ENCODE measurements around the gene RFX3.

RFX3 gene

DNA sequence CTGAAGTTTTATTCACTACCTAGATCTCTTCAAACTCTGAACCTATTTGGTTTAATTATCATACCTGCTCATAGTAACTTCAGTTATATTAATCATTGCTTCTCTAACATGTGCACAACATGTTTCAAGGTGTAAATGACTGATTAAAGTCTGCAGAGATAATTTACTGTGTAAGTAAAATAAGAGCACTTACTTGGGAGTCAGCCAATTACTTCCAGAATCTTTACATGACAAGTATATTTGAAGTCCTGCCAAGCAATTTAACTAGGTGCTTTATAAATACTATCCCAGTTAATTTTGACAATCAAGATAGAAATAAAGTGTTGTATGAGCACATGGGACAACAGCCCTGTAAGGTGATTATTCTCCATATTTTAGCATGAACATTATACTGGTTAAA, 109.9 kb downstream of the RFX3 start:
- no peak for DNase-seq

DNA sequence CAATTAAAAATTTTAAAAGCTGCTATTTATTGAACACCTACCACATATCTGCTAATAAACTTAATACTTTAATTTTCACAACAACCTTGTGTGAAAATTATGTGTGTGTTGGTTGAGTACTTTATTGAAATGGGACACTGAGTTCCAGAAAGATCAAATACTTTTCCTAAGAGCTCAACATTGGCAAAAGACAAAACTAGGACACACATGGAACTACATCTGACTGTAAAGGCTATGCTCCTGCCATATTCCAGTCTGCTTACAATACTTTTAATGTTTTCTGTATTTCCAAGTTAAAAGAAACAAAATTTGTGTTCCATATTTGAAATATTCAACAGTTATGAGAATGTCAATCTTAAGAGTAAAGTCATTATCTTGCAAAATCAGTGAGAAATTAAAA, 111.8 kb downstream of the RFX3 start:
- no peak for DNase-seq

DNA sequence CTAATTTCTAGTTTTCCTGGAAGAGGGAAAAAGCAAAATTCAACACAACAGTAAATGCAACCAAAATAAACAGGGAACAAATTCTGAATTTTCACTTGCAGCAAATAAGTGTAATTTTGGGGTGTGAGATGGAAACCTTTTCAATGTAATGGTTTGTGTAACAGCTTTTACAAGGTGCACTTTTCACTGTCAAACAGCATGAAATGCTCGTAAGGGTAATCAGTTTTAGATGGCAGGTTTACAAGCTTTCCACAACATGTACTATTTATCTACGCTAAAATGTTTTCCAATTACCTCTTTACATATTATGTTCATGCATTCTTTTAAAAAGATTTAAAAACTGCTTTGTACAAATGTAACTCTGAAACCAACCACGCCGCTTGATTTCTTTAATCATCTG, 115.3 kb downstream of the RFX3 start:
- no peak for DNase-seq

DNA sequence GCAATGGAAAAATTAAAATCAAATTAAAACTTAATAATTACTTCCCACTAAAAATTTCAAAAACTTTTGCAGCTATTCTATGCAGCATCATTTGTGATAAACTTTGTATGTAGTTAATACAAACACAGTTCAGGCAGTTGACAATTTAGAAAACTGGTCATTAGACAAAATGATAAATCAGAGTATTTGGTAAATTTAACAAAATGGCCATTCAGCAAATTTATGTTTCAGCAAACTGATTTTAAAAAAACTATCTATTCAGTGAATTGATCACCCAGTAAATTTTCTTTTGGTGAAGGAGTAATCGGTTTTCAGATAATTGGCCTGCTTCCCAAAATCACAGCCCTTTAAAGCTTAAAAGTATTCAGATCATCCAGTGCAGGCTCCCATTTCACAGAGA, 116.3 kb downstream of the RFX3 start:
- no peak for DNase-seq

DNA sequence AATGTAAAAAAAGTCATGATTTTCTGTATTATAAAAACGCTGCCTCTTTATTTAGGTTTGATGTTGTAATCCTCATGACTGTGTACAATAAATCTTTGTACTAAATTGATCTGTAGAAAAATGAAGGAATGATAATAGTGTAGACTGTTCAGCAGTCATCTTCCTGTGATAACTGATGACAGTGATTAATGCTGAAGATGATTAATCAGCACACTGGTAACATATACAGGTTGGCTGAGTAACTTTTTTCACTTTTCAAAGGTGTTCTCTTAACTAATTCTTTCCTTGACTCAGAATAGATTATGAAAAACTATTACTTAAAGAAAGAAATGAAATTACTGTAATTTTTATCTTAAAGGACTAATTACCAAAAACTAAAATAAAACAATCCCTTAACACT, 122.5 kb downstream of the RFX3 start:
- no peak for DNase-seq

DNA sequence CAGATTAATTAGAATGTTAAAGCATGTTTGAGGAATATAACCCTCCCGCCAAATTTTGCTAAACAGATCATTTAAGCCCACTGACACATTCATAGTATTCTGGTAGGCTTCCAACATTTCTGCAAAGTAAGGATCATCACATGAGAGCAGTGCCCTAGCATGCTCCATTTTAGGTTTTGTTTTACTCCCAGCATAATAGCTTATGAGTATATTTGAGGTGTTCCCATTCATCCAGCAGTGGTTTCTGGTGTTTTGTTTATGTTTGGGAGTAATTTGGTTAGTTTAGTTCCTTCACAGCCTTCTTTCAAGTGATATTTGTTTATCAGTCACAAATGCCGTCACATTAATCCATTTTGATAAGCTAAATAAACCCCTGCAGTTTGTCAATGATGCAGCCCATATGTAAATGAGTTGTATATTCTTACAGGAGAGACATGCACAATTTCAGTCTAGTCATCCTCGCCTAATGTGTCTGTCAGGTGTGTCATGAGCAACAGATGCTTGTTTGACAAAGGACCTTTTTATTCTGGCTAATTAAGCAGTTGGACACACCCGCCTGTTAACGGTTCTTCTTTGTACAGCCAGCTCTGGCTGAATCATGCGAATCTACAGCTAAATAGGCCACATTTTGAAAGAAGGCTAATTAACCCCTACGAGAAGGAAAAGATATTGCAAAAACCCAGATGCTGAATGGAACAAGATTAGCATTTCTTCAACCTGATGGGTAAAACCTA, 124.4 kb downstream of the RFX3 start:
- no peak for DNase-seq

DNA sequence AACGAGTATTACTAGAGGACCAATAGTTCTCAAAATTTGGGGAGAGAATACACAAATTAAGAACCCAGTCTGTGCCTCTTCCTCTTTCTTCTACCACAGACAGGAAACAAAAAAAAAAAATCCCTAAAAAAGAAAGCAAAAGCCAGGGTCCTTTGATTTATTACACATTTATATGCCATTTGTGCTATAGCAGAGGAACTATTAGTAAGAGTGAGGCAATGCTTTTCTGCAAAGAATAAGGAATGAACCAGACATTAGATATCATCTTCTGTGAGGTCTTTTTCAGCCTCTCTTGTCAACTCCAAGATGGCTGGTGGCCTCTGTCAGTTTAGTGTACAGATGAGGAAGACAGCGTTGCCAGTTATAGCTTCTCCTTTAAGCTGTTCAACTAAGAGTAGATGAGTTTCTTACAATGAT, 127.6 kb downstream of the RFX3 start:
- no peak for DNase-seq

DNA sequence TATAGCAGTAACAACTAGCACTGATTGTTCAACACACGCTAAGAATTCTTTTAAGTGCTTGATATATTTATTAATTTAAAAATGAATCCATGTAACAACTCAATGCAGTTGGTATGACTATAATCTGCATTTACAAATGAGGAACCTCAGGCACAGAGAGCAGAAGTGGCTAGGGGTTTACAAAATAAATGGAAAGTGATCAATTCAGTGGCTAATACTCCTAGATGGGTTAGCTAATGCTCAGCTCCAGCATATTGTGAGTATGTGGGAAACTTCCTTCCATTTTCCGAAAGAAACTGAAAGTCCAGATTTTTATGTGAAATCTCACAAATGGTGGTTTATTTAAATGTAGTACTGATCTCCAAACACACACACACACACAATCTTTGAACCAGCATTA, 128.0 kb downstream of the RFX3 start:
- no peak for DNase-seq

DNA sequence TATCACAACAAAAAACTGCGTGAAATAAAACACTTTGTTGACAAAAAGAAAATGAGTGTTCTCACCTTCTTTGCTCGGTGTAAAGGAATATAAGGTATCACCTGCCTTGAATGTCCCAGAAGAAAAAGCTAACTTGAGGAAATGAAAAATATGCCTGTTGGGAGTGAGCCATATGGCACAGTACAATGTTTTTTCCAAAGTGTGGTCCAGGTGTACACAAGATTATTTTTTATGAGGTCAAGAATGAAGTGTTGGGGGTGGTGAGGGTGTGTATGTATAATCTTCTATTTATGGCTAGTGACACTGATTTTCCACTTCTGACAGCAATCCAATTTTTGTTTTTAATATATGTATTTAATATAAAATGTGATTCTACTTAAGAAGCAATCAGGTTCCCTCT, 134.4 kb downstream of the RFX3 start:
- no peak for DNase-seq

DNA sequence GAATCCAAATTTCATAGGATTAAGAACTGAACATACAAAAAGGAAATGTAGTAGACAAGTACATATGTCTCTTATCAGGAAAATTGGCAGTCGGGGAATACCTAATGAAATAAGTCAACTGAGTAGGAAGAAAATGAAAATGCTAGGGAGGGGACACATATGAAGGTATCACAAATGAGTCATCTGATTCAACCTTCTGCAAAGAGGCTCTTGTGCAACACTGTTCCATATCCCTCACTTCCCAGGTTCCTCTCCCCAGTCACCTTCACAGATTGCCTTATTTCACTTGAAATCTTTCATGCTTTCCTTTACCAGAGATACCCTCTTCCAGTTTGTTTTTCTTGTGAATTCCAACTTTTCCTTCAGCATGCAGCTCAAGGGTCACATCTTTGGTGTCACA, 139.0 kb downstream of the RFX3 start:
- DNase-seq: peak; percentile 53

DNA sequence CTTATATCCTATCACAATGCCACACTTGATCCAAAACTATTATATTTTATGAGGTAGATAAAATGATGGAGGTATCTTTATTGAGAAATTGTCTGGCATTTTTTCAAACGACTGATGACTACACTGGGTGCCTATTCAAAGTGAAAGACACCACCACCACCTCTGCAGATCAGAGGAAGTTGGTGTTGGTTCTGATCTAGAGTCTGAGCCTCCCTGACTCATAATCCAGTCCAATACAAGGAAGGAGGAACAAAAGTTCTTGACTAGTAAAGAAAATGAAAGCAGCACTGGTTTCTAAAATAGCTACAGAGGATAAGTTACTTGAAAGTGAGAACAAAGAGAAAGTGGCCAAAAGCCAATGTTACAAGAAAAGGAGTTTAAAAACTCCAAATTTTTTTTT, 139.9 kb downstream of the RFX3 start:
- DNase-seq: no peak

DNA sequence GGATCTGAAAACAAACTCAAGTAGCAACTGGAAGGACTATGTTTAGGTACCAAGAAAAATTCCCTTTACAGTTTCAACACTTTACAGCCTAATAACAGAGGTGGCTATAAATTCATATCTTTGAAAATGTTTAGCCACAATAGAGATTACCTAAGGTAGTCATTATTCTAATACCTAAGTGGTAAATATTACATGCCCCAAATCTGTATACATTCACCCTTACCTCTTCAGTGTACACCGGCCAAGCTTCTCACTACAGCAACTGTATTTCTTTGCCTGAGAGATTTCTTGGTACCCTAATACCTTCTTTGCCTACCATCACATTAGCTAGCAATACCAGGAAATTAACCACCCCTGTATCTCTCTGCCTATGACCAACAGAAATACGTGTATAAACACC, 154.0 kb downstream of the RFX3 start:
- no peak for DNase-seq

DNA sequence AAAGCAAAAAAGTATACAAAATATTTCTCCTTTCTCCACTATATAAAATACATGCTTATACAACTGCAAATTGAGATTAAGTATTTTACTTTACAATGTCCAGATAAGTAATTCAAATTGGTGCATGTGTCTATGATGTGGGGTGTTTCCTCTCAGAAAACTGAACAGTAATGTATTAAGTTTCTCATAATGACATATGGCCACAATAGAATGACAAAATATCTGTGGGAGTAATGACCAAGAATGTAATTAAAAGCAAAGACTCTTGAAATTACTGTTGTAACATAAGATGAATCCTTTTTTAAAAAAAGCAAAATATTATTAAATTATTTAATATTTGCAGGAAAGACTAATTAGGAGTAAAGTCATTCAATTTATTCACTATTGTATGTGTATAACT, 155.1 kb downstream of the RFX3 start:
- DNase-seq: no peak

DNA sequence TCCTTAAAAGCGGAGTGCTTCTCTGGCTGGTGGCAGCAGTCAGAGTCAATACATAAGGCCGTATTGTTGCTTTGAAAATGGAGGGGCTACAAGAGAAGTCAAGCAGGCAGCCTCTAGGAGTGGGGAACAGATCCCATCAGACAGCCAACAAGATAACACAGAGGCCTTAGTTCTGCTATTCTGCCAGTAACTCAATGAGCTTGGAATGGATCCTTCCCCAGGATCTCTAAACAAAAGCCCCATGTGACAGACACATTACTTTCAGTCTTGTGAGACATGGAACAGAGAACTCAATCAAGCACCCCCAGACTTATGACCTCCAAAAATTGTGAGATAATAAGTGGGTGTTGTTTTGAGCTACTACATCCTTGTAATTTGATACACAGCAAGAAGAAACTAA, 158.6 kb downstream of the RFX3 start:
- no peak for DNase-seq

DNA sequence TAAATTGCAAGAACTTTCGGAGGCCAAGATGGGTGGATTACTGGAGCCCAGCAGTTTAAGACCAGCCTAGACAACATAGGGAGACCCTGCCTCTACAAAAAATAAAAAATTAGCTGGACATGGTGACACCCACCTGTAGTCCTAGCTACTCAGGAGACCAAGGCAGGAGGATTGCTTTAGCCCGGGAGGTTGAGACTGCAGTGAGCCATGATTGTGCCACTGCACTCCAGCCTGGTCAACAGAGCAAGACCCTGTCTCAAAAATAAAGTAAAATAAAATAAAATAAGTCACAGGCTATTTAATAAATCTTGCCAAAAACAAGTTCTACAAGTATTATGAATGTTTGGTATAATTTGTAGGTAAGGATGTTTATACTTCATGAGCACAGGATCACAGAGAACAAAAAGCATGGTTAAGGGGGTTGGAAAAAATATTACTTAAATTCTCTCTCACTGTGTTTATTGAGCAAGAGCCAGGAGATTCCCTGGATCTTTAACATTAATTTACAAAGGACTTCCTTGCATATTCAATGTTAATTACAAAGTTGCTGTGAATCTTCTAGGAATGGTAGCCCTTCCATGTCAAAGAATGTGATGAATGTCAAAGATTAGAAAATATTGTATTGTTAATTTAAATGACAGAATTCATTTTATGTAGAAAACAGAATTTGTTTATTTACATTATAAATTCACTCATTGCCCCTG, 164.0 kb downstream of the RFX3 start:
- DNase-seq: no peak

DNA sequence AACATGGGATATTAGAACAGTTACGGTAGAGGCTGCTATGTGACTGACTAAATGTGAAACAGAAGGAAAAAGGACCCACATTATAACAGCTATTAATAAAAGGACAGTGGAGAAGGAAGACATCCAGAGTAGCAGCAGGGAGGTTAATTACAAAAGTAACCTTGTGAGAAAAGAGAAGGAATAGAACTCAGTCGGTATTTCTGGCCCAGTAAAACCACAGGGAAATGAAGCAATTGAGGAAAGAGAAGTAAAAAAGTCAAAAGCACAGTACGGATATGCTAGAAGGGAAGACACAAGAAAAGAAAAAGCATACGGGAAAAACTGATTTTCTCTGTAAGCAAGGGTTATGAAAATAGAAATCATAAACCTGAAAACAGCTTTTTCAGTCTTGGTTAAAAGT, 164.7 kb downstream of the RFX3 start:
- no peak for DNase-seq

DNA sequence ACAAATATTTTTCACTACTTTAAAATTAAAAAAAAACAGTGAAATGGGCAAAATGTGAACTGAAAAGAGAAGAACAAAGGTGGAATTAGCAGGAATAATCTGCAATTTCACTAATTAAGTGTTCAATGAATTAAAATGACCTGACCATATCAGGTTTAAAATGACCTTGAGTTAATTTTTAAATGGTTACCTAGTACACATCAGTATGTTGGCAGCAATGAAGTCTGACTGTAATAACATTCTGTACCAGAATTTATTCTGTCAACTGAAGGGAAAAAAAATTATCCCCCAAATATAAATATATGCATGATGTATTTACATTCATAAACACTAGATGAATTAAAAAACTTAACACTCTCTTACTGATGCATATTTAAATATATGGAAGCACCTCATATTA, 165.6 kb downstream of the RFX3 start:
- no peak for DNase-seq

DNA sequence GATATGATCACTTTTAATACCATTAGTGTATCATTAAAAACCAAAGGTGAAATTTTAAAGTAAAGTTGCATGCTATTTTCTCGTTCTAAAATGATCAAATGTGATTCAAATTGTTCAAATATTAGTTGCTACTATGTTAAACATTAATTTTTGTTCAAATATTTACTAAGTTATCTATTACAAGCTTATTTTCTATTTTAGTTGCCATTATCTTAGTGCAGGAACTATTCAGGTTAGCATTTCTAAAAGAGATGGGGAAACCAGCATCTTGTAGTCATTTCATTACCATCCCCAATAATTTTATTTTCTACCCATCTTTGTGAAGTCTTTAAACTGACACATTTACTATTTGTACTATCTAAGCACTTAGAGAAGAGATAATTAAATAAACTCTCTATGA, 166.0 kb downstream of the RFX3 start:
- no peak for DNase-seq

DNA sequence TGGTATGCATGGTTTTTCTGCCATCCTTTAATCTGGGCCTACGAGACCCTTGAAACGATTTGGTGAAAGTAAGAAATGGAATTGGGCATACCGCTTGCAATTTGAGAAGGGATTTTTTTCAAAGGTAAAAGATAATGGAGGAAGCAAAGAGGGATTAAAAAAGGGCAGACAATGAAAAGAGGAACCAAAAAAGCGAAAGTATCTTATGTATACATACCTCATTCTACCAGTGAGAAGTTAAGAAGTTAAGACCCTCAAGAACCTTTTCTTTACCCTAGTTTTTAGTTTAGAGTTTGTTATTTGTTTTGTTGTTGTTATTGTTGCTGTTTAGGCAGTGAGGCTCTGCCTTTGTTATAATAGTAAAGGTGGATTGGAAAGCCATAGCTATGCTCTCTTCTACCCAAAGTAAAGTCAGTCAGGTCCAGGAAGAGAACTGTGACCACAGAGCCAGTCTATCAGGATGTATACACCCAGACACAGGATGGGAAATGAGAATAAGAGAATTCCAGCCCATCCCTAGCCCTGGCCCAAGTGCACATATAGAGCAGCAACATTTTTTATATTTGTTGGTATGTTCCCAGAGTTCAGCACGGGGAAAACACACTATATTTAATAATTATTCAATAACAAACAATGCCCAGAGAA, 166.6 kb downstream of the RFX3 start:
- no peak for DNase-seq

DNA sequence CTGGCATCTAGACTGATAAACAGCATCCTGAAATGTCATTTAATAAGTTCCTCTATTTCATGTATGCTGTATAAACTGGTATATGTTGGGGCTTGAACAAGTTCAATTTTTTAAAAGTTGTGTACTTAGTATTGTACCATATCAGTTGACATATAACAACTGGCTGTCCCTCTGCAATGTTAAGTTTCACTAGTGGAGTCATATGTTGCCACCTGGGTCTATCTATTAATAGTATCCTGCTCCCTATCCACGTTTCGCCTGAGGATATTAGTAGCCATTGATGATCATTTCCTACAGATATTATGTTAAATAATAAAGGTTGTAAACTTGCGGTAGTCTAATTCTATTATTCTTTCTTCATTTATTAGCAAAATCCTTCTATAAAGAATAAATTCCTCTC, 177.6 kb downstream of the RFX3 start:
- DNase-seq: no peak

DNA sequence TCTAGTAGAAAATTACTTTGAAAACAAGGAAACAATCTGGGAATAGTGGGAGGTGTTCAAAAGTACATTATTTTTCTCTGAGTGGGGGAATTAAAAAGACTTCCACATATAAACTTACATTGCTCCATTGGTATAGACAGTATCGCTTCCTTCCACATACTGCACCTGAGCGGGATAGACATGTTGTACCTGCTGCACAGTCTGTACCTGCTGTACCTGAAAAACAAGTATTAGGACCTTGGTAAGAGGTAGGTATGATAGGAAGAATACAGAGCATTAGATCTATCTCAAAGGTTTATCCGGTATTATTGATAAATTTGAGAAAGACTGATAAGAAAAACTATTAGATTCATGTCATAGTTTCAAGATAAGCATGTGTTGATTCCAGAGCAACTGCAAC, 179.3 kb downstream of the RFX3 start:
- no peak for DNase-seq

DNA sequence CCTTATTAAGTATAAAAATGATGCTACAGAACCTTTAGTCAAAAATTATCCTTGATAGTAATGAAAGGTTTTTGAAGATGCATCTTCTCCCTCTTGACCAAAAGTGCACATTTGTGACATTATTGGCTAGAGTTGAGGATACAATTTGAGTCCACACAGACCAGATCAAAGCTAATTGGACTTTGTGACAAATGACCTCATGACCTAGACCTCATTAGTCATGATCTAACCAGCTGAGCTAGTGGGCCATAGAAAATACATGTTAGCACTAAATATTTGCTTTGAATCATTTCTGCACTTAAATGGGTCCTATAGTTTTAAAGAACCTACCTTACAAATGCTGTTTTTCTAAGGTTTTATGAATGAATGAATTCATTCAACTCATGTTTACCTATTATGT, 182.1 kb downstream of the RFX3 start:
- DNase-seq: no peak

DNA sequence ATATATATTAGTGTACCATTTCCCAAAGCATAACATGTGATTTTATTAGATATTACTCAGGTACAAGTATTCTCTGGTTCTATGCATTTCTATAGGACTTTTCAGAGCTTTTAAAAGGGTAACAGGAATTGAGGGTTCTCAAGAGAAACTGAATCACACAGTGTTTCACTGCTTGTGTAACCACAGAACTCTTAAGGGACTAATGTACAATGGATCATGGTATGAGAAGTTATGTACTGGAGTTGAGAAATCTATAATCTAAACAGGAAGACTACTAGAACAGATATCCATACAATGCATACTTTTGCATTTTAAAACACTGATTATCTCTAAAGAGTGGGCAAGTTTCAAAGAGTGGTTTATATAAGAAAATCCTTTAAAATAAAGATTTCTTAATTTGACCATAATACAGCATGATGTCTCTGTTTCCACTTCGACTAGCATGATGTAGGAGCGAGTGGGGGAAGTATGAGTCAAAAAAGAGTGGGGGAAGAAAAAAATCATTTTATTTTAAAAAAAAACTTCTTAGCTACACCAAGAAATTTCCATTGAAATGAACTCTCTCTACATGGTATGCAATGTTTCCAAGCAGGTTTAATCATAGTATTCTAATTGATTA, 183.5 kb downstream of the RFX3 start:
- peak; percentile 9 for DNase-seq

All from NCI-H226 (cell line).